ENCODE data around the gene IYD.

GRCh38 chr6:150355932-150356331 lies 12.9 kb upstream of the IYD start:
- TF ChIP-seq POLR2A (IDR thresholded peaks at IDR 0.05) = no peak
- TF ChIP-seq CTCF (IDR thresholded peaks at IDR 0.05 in 8 of 11, conservative IDR thresholded peaks at IDR 0.05 in 3 of 11) = no peak
